AG10803 (cell line): ENCODE measurements around the gene SULT1A2.

ENCODE experiments used
- DNase-seq: peaks from one replicate; pipeline ENCODE4 v3.0.0; 2010; ENCODE audit warnings: low read depth
- H3K4me3 ChIP-seq: 2 replicates; pipeline ENCODE4 v1.5.1; 2011; ENCODE audit warnings: mild to moderate bottlenecking, low read length, control low read depth
- TF ChIP-seq, protein P1 (sequence below): conservative IDR thresholded peaks from 2 replicates; pipeline ENCODE4 v1.5.1; 2011; ENCODE audit warnings: mild to moderate bottlenecking, low read length, control low read depth, inconsistent platforms

The SULT1A2 gene

DNA sequence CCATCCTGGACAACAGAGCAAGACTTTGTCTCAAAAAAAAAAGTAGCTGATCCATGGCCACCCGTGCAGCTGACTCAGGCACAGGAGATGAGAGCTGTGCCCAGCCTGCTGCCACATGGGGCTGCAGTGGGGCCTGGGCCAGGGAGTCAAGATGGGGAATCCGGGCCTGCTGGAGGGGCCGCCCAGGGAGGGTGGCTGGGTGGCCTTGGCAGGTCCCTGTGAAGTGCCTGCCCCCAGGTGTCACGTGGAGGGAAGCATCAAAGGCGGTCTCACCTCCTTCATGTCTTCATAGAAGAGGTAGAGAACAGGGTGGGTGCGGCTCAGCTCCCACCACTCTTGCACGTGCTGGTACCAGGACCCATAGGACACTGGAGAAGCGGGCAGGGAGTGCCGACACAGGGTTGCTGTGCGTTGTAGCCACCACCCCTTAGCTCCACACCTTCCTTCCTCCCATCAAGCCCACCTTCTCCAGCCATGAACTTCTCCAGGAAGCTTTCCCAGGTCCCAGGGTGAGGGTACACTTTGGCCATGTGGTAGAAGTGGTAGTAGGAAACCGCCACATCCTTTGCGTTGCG, 3.8 kb downstream of the SULT1A2 start:
- TF ChIP-seq, protein P1, sequence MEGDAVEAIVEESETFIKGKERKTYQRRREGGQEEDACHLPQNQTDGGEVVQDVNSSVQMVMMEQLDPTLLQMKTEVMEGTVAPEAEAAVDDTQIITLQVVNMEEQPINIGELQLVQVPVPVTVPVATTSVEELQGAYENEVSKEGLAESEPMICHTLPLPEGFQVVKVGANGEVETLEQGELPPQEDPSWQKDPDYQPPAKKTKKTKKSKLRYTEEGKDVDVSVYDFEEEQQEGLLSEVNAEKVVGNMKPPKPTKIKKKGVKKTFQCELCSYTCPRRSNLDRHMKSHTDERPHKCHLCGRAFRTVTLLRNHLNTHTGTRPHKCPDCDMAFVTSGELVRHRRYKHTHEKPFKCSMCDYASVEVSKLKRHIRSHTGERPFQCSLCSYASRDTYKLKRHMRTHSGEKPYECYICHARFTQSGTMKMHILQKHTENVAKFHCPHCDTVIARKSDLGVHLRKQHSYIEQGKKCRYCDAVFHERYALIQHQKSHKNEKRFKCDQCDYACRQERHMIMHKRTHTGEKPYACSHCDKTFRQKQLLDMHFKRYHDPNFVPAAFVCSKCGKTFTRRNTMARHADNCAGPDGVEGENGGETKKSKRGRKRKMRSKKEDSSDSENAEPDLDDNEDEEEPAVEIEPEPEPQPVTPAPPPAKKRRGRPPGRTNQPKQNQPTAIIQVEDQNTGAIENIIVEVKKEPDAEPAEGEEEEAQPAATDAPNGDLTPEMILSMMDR: no peak
- H3K4me3 ChIP-seq: no peak overlapping the region
- no peak for DNase-seq

DNA sequence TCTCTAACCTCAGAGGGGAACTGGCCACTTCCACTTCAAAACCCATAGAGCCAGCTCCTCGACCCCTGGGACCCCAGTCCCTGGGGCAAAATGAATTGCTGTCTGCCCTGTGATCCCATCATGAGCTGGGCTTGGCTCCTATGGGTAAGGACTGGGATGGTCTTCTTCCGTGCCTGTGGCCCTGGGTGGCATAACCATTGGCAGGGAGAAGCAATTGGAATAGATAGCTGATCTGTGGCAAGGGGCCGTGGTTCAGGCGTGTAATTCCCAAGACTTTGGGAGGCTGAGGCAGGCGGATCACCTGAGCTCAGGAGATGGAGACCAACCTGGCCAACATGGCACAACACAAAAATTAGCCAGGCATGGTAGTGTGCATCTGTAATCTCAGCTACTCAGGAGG, 4.3 kb downstream of the SULT1A2 start:
- no peak overlapping the region for H3K4me3 ChIP-seq
- TF ChIP-seq, protein P1: no peak
- no peak for DNase-seq

DNA sequence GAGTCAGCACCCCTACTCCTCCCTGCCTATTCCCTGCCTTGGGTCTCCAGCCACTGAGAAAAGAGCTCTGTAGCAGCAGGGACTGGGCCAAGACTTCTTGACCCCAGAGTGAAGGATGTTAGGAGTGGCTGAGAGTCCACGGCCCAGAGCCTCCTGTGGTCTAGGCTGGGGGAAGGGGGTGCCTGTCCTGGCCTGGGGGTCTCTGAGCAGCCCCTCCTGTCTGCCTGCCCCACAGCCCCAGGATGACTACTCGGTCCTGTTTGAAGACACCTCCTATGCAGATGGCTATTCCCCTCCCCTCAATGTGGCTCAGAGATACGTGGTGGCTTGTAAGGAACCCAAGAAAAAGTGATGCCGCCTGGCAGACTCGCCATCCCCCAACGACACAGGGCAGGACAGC, 5.5 kb downstream of the SULT1A2 start:
- no peak for DNase-seq
- H3K4me3 ChIP-seq: no peak overlapping the region
- TF ChIP-seq, protein P1: no peak

DNA sequence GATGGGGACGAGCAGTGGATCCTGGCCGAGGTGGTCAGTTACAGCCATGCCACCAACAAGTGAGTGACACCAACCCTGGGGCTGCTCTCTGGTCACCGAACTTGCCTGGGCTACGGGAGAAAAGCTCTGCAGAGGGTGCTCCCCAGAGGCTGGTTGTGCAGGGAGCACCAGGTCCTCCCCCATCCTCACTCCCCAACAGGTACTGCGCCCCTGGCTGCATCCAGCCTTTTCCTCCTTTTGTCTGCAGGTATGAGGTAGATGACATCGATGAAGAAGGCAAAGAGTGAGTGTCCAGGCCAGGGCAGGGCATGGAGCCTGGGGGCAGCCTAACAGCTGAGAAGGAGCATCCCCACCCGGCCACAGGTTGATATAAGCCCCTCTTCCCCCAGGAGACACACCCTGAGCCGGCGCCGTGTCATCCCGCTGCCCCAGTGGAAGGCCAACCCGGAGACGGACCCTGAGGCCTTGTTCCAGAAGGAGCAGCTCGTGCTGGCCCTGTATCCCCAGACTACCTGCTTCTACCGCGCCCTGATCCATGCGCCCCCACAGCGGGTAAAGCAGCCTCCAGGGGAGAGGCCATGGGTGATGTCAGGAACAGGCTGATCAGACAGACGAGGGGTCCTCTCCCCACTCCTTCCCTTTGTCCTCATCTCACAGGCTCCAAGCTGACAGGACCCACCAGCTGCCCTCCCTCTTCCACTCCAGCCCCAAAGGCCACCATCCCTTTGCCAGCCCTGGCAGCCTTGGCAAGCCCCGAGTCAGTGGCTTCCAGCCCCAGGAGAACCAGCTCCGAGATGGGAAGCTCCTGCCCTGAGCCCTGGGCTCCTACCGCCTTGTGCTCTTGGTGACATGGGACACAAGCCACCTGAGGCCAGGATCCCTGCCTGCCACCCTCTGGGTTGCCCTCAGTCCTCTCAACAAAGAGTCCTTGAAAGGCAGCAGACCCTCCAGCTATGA, 6.2 kb downstream of the SULT1A2 start:
- TF ChIP-seq, protein P1: no peak
- H3K4me3 ChIP-seq: no peak overlapping the region

DNA sequence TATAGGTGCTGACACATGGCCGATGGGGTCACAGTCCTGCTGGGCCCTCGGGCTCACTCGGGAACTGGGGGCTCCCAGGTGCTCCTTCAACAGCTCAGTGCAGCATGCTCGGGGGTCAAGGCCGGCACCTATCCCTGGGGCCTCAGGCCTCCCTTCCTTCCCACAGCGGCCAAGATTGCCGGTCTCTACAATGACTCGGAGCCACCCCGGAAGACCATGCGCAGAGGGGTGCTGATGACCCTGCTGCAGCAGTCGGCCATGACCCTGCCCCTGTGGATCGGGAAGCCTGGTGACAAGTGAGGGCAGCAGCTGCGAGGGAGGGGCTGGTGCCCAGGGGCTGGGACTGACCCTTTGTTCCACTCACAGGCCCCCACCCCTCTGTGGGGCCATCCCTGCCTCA, 6.9 kb downstream of the SULT1A2 start:
- DNase-seq: no peak
- TF ChIP-seq, protein P1: no peak
- no peak overlapping the region for H3K4me3 ChIP-seq

More for the DNA sequence above, 6.2 kb downstream of the SULT1A2 start:
- no peak for DNase-seq

DNA sequence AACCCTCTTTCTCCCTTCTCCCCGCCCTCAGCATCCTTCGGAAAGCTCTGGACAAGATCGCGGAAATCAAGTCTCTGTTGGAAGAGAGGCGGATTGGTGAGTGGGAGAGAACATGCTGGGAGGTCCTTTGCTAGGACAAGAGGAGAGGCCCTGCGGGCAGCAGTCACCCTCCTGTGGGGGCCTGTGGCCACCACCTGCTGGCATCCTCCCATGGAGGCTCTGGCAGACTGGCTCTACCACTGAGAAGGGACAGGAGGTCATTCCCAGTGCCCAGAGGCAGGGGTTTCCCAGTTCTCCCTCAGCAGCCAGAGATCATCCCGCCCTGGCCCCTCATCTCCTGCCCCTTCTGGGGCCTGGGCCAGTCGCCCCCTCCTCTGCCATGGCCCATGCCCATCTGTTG, 7.8 kb downstream of the SULT1A2 start:
- TF ChIP-seq, protein P1: no peak

DNA sequence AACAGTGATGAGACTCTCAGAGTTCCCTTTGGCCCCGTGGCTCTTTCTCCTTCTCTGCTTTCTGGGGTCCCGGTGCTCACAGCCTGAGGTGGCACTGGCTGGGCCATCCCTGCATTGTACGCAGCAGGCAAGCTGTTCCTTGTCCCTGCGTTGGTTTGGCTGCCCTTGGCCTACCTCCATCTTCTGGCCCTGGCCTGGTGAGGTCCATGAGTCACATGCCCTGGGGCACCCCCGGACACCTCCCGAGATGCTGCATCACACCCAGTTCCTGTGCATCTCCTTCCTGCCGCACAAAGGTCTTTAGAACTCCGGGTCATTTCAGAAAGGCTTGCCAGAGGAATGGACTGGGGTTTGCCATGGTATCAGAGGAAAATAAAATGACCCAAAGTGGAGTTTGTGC, 9.5 kb downstream of the SULT1A2 start:
- no peak overlapping the region for H3K4me3 ChIP-seq
- DNase-seq: no peak
- TF ChIP-seq, protein P1: no peak

More for the DNA sequence above, 7.8 kb downstream of the SULT1A2 start:
- no peak for DNase-seq
- no peak overlapping the region for H3K4me3 ChIP-seq
